ENCODE measurements around the gene ELAVL2.

The ELAVL2 gene

DNA sequence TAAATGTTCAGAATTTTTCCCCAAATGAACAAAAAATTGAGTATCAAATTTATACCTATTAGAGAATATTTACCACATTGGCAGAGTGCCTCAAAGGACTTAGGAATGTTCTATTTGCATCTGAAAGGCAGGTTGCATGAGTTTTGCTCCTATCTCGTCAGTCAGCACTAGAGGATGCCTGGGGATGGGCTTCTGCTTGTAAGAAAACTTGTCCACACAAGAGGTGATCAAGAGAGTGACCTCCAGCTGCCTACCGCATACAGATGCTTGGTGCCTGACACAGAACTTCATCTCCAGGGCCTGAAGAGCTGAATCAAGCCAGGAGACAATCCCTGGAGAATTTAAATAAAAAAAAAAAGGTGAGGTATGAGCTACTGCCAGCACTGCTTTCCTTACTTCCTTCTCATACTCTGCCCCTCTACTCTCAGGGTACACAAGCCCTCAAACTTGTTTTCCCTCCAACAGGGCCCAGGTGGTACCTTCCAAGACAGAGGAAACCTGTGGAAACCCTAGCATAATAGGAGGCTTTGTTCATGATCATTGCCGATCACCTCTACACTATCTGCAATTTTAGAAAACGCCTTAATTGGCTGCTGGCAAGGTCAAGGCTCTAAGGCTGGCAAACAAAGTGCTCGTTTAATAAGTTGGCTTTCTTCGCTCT is 166.6 kb downstream of the ELAVL2 start:
- DNase-seq: no peak

- no peak for DNase-seq
These were observed 167.4 kb downstream of the ELAVL2 start for GRCh38 chr9:23658376-23659258.

DNA sequence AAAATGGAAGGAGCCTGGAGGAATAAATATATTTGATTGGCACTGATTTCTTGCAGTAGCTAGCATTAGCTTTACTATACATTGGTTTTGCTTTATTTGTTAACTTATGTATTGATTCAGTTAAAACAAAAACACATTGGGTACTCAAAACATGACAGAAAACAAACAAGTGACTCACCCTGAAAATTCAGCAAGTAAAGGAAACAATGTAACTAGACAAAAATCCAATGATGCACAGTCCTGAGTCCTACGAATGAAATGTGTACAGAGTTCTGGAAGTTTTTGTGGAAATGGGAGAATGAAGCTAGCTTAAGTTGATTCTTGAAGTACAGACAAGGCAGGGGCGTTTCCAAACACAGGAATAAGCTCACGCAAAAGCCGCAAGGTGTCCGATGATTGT is 175.0 kb downstream of the ELAVL2 start:
- no peak for DNase-seq

DNA sequence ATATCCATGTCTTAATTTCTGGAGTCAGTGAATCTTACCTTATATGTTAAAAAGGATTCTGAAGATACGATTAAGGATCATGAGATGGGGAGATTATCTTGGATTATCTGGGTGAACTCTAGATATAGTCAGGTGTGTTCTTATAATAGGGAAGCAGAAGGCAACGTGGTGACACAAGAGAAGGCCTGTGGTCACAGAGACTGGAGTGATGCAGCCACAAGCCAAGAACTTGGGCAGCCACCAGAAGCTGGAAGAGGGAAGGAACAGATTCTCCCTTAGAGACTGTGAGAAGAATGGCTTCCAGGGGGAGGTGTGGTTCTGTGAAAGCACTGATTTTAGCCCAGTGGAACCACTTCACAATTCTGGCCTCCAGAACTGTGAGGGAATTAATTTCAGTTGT is 177.4 kb downstream of the ELAVL2 start:
- DNase-seq: no peak

GRCh38 chr9:23644896-23645295 is 181.1 kb downstream of the ELAVL2 start:
- DNase-seq: no peak

- no peak for DNase-seq
These were observed 181.7 kb downstream of the ELAVL2 start for GRCh38 chr9:23644326-23644725.

GRCh38 chr9:23643656-23644258 is 182.3 kb downstream of the ELAVL2 start:
- no peak for DNase-seq

All from CD4-positive, alpha-beta T cell treated with Interleukin-4 for 1 hour (primary cell).